Measurements from ENCODE around the gene RARA.

RARA gene

DNA sequence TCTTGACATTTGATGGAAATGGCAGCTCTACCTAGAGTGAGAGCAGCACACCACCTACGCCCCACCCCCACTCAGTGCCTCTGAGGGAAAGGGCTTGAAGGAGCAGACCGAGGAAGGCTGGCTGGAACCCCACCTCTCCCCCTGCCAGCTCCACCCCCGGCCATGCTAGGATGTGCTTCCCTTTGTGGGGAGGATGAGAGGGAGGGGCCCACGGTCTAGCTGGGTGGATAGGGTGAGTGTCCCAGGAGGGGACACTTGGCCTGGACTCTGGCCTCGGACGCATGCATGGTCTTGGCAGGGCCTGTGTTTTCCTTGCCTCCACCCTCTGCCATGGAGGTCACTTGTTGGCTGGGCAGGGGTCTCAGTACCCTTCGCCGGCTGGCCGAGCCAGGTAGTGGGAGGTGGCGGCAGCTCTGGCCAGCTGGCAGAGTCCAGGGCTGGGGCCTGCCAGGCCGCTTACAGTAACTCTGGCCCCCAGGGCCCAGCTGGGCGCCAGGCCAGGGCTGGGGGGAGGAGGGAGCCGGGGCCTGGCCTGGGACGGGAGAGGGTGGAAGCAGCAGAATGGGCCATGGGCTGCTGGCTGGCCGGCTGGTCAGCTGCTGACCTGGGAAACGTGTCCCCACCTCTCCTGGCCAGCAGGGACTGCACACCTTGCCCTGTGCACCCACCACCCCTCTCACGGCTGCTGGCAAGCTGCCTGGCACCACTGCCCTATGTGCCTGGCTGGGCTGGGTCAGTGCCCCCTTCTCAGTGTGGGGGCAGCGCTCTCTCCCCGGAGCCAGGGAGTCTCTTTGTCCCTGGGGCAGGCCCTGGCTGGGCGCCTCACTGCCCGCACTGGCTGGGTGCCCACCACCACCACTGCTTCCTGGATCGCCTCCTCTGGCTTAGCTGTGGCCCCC lies 23.0 kb downstream of the RARA start:
- H3K9me3 ChIP-seq (ENCODE audit: control insufficient read depth, insufficient read depth, low read length) = no peaks in the 10 kb centered on the region
- H3K9ac ChIP-seq (ENCODE audit: low read depth, low read length) = no peak overlapping the region
- no peak overlapping the region for H3K4me3 ChIP-seq (ENCODE audit: low read depth, low read length)
- H3K36me3 ChIP-seq (ENCODE audit: control insufficient read depth, insufficient read depth, low read length) = peaks cover 7% of the 10 kb centered on the region; the same call in 1 of the 2 replicates
- peaks cover 22% of the 10 kb centered on the region for H3K27me3 ChIP-seq (ENCODE audit: control insufficient read depth, insufficient read depth, low read length)
- H3K27ac ChIP-seq (ENCODE audit: low read depth, low read length) = no peak overlapping the region
- peaks cover 7% of the 10 kb centered on the region; the same call in 1 of the 2 replicates for H3K4me1 ChIP-seq (ENCODE audit: control insufficient read depth, insufficient read depth, low read length)

DNA sequence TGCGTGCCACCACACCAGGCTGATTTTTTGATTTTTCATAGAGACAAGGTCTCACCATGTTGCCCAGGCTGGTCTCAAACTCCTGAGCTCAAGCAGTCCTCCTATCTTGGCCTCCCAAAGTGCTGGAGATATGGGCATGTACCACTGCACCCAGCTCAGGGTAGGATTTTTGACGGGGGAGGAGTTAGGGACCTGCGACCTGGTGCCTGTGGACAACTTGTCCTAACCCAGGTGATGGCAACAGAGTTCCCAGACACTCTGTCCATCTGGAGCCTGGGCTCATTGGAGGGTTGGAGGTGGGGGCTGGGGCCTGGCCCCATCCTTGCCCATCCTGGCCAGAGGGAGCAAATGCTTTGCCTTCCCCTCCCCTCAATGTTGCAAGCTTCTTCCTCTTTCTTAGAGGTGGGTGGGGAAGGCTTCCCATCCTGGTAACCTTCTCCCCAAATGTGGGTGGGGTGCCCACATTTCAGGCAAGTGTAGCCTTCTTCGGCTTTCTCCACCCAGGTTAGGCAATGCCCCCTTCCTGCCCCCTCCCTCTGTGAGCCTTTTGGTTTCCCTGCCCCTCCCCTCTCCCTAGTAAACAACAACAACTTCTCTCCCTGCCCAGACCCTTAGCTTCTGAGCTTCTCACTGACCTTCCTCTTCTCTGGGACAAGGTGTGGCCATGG lies 24.9 kb downstream of the RARA start:
- H3K4me1 ChIP-seq (ENCODE audit: control insufficient read depth, insufficient read depth, low read length) = peaks cover 7% of the 10 kb centered on the region; the same call in 1 of the 2 replicates
- H3K36me3 ChIP-seq (ENCODE audit: control insufficient read depth, insufficient read depth, low read length) = peaks cover 7% of the 10 kb centered on the region; the same call in 1 of the 2 replicates
- no peak overlapping the region for H3K27ac ChIP-seq (ENCODE audit: low read depth, low read length)
- no peak overlapping the region for H3K9ac ChIP-seq (ENCODE audit: low read depth, low read length)
- no peaks in the 10 kb centered on the region for H3K9me3 ChIP-seq (ENCODE audit: control insufficient read depth, insufficient read depth, low read length)
- peaks cover 38% of the 10 kb centered on the region for H3K27me3 ChIP-seq (ENCODE audit: control insufficient read depth, insufficient read depth, low read length)
- no peak overlapping the region for H3K4me3 ChIP-seq (ENCODE audit: low read depth, low read length)

DNA sequence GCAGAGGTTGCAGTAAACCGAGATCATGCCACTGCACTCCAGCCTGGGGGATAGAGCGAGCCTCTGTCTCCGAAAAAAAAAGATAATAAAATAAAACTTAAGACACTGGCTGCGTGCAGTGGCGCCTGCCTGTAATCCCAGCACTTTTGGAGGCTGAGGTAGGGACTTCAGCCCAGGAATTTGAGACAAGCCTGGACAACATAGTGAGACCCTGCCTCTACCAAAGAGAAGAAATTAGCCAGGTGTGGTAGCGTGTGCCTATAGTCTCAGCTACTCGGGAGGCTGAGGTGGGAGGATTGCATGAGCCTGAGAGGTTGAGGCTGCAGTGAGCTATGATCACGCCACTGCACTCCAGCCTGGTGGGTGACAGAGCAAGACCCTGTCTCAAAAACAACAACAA lies 26.6 kb downstream of the RARA start:
- H3K4me3 ChIP-seq (ENCODE audit: low read depth, low read length) = no peak overlapping the region

DNA sequence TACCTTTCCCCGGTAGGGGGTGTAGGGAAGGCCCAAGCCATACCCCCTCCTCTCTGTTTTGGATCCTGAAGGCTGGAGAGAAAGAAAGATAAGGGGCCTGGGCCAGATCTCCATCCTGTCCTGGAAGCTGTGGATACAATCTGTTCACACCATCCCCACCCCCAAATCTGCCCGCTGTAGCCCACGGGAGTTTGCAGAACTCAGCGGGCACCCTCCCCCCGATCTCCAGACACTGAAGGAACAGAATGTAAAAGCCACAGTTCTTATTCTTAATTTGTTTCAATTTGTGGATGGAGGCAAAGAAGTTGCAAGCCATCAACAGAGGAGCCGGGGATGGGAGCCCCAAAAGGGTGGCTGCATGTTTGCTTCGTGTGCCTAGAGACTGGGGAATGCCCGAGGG lies 28.4 kb downstream of the RARA start:
- Histone ChIP-seq H3K27me3 (ENCODE audit: control insufficient read depth, insufficient read depth, low read length) (peaks cover 66% of the 10 kb centered on the region), H3K27ac (ENCODE audit: low read depth, low read length) (no peak overlapping the region), H3K9me3 (ENCODE audit: control insufficient read depth, insufficient read depth, low read length) (no peaks in the 10 kb centered on the region), H3K9ac (ENCODE audit: low read depth, low read length) (no peak overlapping the region), H3K36me3 (ENCODE audit: control insufficient read depth, insufficient read depth, low read length) (no peaks in the 10 kb centered on the region), H3K4me1 (ENCODE audit: control insufficient read depth, insufficient read depth, low read length) (peaks cover 7% of the 10 kb centered on the region), H3K4me3 (ENCODE audit: low read depth, low read length) (no peak overlapping the region)

More for the DNA sequence above, 26.6 kb downstream of the RARA start:
- Histone ChIP-seq H3K27me3 (ENCODE audit: control insufficient read depth, insufficient read depth, low read length) (peaks cover 55% of the 10 kb centered on the region), H3K9ac (ENCODE audit: low read depth, low read length) (no peak overlapping the region), H3K36me3 (ENCODE audit: control insufficient read depth, insufficient read depth, low read length) (peaks cover 7% of the 10 kb centered on the region; the same call in 1 of the 2 replicates), H3K27ac (ENCODE audit: low read depth, low read length) (no peak overlapping the region), H3K9me3 (ENCODE audit: control insufficient read depth, insufficient read depth, low read length) (no peaks in the 10 kb centered on the region), H3K4me1 (ENCODE audit: control insufficient read depth, insufficient read depth, low read length) (peaks cover 4% of the 10 kb centered on the region; the same call in 1 of the 2 replicates)

DNA sequence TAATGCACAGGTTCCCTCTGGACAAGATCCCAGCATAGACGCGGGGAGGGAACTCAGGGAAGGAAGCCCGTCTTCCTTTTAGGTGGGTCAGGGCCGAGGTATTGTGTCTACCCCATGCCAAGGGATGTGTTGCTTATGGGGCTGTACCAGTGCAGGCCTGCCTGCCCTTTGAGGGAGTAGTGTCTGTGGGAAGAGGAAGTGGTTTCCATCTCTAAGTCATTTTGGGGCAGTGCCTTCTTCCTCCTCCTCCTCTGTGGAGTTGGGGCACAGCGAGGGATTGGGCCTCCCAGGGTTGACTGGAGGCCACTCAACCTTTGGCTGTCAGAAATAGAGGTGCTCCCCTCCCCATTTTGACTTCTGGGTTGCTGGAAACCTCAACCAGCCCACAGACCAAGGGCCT lies 29.1 kb downstream of the RARA start:
- Histone ChIP-seq H3K9ac (ENCODE audit: low read depth, low read length) (no peak overlapping the region), H3K4me1 (ENCODE audit: control insufficient read depth, insufficient read depth, low read length) (peaks cover 11% of the 10 kb centered on the region)

DNA sequence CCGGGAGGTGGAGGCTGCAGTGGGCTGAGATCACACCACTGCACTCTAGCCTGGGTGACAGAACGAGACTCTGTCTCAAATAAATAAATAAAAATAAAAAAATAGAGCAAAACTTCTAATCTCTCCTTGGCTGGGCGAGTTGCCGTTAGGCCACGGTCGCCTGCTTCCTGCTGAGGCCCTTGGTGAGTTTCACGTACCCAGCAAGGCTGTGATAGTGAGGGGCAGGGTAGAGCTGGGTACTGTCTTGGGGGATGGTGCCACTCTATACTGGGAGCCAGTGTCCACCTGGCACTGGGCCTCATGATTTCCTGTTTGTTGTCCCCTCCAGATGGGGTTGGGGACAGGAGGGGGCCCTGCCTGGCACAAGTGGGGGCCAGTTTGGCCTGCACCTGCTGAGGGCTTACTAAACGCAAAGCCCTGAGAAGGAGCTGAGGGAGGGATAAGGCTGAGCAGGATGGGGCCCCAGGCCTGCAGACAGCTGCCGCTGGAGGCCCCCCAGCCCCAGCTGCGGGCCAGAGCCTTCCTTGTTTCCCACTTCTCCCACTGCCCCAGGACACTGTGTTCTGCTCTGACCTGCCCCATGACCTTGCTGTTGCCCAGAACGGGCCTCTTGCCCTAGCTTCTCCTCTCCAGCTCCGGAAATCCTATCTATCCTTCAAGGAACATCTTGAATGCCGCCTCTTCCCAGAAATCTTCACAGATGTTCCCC lies 30.1 kb downstream of the RARA start:
- no peaks in the 10 kb centered on the region for H3K9me3 ChIP-seq (ENCODE audit: control insufficient read depth, insufficient read depth, low read length)
- no peak overlapping the region for H3K27ac ChIP-seq (ENCODE audit: low read depth, low read length)
- peaks cover 79% of the 10 kb centered on the region for H3K27me3 ChIP-seq (ENCODE audit: control insufficient read depth, insufficient read depth, low read length)
- H3K4me1 ChIP-seq (ENCODE audit: control insufficient read depth, insufficient read depth, low read length) = peaks cover 21% of the 10 kb centered on the region
- no peak overlapping the region for H3K9ac ChIP-seq (ENCODE audit: low read depth, low read length)
- H3K36me3 ChIP-seq (ENCODE audit: control insufficient read depth, insufficient read depth, low read length) = no peaks in the 10 kb centered on the region
- no peak overlapping the region for H3K4me3 ChIP-seq (ENCODE audit: low read depth, low read length)

More for the DNA sequence above, 29.1 kb downstream of the RARA start:
- Histone ChIP-seq H3K27me3 (ENCODE audit: control insufficient read depth, insufficient read depth, low read length) (peaks cover 73% of the 10 kb centered on the region), H3K9me3 (ENCODE audit: control insufficient read depth, insufficient read depth, low read length) (no peaks in the 10 kb centered on the region), H3K27ac (ENCODE audit: low read depth, low read length) (no peak overlapping the region), H3K4me3 (ENCODE audit: low read depth, low read length) (no peak overlapping the region), H3K36me3 (ENCODE audit: control insufficient read depth, insufficient read depth, low read length) (no peaks in the 10 kb centered on the region)

DNA sequence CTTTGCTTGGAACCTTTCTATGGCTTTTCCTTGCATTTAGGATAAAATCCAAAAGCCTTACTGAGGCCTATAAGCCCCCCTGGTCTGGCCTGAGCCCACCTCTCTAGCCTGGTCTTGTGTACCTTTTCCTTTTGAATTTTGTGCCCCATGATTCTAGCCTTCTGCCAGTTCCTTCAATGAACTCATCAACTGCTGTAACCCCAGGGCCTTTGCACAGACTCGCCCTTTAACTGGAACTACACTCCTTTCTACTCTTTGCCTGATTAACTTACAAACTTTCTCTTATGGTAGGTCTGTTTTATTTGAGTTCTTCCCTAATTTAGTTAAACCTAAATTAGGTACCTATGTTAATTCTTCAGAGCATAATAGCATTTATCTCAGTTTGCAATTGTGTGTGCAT lies 31.3 kb downstream of the RARA start:
- no peak overlapping the region for H3K27ac ChIP-seq (ENCODE audit: low read depth, low read length)
- no peaks in the 10 kb centered on the region for H3K36me3 ChIP-seq (ENCODE audit: control insufficient read depth, insufficient read depth, low read length)
- peaks cover 28% of the 10 kb centered on the region for H3K4me1 ChIP-seq (ENCODE audit: control insufficient read depth, insufficient read depth, low read length)
- peaks cover 81% of the 10 kb centered on the region for H3K27me3 ChIP-seq (ENCODE audit: control insufficient read depth, insufficient read depth, low read length)
- H3K9ac ChIP-seq (ENCODE audit: low read depth, low read length) = no peak overlapping the region
- no peak overlapping the region for H3K4me3 ChIP-seq (ENCODE audit: low read depth, low read length)
- H3K9me3 ChIP-seq (ENCODE audit: control insufficient read depth, insufficient read depth, low read length) = no peaks in the 10 kb centered on the region

DNA sequence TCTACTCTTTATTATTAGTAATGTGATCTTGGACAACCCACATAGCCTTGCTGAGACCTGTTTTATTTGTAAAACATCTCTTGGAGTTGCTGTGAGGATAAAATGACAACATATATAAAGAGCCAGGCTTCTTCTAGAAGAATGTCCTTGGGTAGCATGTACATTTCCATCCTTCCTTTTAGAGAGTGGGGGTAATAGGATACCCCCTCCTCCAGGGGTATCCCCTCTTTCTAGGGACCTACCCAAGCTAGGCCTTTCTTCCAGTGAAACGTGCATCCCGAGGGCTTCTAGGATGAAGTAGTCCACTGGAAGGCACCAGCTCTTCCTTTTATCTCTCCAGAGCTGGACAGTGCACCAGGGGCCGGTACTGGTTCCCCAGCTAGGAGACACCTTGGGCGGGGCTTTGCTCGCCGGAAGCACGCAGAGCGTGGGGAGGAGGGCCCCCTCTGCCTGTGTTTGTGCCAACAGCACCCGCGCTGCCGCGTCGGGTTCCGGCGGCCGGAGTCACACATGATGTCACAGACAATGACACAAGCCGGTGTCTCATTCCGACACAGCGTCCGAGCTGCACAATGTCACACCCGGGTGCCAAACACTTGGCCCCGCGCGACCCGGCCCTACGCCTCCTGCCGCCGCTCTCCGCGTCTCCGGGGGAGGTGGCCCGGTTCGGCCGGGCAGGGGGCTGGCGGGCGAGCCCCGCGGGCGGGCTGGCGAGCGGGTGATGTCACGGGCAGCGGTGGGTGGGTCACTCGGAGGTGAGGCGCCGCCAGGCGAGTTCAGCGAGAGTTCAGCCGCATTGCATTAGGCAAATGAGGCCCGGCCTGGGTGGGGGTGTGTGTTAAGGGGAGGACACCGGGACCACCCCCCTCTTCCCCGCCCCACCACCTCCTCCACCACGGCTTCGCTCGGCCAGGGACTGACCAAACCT lies 32.2 kb downstream of the RARA start:
- H3K4me3 ChIP-seq (ENCODE audit: low read depth, low read length) = peak overlapping the region; percentile 66
- peaks cover 82% of the 10 kb centered on the region for H3K27me3 ChIP-seq (ENCODE audit: control insufficient read depth, insufficient read depth, low read length)
- no peak overlapping the region for H3K9ac ChIP-seq (ENCODE audit: low read depth, low read length)
- H3K36me3 ChIP-seq (ENCODE audit: control insufficient read depth, insufficient read depth, low read length) = no peaks in the 10 kb centered on the region
- no peaks in the 10 kb centered on the region for H3K9me3 ChIP-seq (ENCODE audit: control insufficient read depth, insufficient read depth, low read length)
- H3K27ac ChIP-seq (ENCODE audit: low read depth, low read length) = peak overlapping the region; percentile 57
- peaks cover 36% of the 10 kb centered on the region for H3K4me1 ChIP-seq (ENCODE audit: control insufficient read depth, insufficient read depth, low read length)

DNA sequence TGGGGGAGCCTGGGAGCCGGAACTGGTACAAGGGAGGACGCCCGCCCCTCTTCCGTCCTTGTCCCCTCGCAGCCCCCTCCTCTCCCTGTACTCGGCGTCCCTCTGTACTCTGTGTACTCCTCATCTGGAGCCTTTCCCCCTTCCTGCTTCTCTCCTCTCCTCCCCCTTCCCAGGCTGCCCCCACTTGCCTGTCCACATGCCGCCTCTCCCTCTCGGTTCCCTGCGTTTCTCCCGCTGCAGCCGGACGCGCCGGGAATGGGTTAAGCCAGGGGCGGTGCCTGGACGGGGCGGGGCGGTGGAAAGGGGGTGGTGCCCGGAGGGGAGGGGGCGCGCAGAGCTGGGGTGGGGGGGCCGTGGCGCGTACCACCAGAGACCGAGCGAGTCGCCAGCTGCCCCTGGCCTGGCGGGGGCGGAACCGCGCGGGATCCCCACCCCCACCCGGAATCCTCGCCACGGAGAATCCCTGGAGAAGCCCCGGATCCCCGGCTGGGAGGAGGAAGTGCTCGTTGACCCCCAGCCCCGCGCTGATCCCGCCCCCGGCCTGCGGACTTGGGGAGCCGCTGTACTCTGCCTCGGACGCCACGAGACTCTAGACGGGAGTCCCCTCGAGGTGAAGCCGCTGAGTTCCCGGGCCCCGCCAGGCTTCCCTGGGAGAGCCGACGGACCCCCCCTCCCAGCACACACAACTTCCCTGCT lies 33.0 kb downstream of the RARA start:
- peak overlapping the region; percentile 57 for H3K27ac ChIP-seq (ENCODE audit: low read depth, low read length)
- peaks cover 86% of the 10 kb centered on the region for H3K27me3 ChIP-seq (ENCODE audit: control insufficient read depth, insufficient read depth, low read length)
- H3K36me3 ChIP-seq (ENCODE audit: control insufficient read depth, insufficient read depth, low read length) = no peaks in the 10 kb centered on the region
- H3K4me1 ChIP-seq (ENCODE audit: control insufficient read depth, insufficient read depth, low read length) = peaks cover 42% of the 10 kb centered on the region
- peak overlapping the region; percentile 66 for H3K4me3 ChIP-seq (ENCODE audit: low read depth, low read length)
- no peaks in the 10 kb centered on the region for H3K9me3 ChIP-seq (ENCODE audit: control insufficient read depth, insufficient read depth, low read length)
- H3K9ac ChIP-seq (ENCODE audit: low read depth, low read length) = no peak overlapping the region

All from HUES48 (cell line).